Embryonic facial prominence (tissue), 1 donor: Measurements from ENCODE around the gene NFATC3.
"Not testable (repeated sequence)": the region's sequence is repeated elsewhere in the genome, so short reads cannot be mapped to it uniquely, and the experiment has no call there.

Experiments used
- DNase-seq: peaks from one replicate; pipeline ENCODE4 v3.0.0-alpha.2; 2016; ENCODE audit errors: extremely low spot score

The NFATC3 gene

DNA sequence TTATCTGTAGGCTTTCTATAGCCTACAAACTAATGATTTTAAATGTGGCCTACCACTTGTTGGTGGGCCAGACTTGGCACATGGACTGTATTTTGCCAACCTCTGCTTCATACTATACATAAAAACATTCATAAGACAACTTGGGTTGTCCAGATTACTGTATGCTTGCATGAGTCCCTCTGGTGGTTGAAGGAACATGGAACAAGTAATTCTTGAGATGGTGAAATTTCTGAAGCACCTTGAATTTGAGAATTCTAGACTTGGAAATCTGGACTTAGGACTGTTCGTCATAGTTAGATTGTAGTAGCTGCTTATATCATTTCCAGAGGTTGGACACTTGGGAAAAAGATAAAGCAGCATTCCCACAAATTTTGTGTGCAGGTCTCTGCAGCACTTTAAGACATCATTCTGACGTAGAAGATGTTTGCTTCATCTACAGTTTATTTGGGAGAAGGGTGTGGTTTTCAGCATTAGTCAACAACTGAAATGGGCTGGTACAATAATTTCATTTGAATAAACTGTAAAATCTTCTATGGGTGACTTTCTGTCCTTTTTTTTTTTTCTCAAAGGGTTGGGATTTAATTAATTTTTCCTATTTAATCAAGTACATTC is 31.2 kb downstream of the NFATC3 start:
- no peak for DNase-seq

DNA sequence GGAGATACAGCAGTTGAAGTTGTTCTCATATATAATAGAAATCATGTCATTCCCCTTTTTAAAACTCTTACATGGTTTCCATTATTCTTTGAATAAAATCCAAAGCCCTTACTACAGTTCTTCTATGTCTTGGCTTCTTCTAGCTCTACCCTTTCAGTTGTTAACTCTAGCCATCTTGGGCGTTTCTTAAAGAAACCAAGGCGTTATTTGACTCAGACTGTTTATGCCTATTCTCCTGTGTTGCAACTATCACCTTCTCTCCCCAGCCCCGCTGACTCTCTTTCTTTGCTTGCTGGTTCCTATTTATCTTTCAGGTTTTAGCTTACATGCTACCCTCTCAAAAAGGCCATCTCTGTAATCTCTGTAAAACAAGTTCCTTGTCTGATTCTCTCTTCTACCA is 32.7 kb downstream of the NFATC3 start:
- DNase-seq, result no peak

DNA sequence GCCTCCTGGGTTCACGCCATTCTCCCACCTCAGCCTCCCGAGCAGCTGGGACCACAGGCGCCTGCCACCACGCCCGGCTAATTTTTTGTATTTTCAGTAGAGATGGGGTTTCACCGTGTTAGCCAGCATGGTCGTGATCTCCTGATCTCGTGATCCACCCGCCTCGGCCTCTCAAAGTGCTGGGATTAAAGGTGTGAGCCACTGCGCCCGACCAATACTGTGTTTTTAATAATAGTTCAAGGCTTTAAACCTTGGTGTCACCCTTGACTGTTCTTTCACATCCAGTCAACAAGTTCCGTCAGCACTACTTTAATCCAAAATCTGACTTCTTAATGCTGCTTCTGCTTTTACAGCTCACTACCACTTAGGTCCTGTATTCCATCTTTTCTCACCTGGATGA is 33.8 kb downstream of the NFATC3 start:
- not testable (repeated sequence) for DNase-seq

DNA sequence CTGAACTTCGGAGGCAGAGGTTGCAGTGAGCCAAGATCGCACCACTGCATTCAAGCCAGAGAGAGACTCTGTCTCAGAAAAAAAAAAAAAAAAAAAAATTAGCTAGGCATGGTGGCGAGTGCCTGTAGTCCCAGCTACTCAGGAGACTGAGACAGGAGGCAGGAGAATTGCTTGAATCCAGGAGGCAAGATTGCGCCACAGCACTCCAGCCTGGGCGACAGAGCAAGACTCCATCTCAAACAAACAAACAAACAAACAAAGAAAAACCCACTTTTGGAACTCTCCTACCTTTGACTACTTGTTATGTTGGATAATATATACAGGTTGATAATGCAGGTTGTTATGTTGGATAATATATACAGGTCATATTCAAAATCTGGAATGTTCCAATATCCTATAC is 35.3 kb downstream of the NFATC3 start:
- not testable (repeated sequence) for DNase-seq

DNA sequence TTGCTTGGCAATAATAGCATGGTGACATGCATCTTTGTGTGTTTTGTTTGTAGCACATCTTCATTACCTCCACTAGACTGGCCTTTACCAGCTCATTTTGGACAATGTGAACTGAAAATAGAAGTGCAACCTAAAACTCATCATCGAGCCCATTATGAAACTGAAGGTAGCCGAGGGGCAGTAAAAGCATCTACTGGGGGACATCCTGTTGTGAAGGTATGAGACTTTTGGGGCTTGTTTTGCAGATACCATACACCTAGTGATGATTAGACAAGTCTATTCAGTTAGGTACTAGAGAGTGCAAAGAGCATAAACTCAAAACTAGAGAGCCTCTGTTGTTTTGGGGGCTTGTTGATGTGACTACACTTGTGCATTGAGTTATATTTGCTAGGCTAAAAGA is 41.2 kb downstream of the NFATC3 start:
- no peak for DNase-seq

DNA sequence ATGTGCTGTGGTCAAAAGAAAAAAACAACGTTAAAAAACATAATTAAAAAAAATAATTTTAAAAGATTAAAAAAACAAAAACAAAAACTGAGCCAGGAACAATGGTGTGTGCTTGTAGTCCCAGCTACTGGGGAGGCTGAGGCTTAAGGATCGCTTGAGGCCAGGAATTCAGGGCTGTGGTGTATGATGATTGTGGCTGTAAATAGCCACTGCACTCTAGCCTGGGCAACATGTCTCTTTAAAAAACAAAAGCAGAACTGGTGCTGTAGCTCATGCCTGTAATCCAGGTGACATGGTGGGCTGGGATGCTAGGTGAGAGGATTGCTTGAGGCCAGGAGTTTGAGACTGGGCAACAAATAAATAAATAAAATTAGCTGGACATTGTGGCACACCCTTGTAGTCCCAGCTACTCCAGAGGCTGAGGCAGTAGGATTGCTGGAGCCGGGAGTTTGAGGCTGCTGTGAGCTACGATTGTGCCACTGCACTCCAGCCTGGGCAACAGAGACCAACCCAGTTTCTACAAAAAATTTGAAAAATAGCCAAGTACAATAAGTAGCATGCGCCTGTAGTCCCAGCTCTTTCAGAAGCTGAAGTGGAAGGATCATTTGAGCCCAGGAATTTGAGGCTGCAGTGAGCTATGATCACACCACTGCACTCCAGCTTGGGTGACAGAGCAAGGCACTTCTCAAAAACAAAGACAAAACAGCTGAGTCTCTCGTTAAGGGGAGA is 43.6 kb downstream of the NFATC3 start:
- no peak for DNase-seq

DNA sequence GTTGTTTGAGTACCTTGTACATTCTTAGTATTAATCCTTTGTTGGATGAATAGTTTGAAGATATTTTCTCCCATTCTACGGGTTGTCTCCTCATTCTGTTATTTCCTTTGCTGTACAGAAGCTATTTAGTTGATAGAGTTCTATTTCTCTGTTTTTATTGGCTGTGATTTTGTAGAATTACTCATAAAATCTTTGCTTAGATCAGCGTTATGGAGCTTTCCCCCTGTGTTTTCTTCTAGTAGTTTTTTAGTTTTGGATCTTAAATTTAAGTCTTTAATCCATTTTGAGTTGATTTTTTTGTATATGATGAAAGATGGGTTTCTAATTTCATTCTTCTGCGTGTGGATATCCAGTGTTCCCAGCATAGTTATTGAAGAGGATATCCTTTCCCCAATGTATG is 45.4 kb downstream of the NFATC3 start:
- DNase-seq, result no peak

DNA sequence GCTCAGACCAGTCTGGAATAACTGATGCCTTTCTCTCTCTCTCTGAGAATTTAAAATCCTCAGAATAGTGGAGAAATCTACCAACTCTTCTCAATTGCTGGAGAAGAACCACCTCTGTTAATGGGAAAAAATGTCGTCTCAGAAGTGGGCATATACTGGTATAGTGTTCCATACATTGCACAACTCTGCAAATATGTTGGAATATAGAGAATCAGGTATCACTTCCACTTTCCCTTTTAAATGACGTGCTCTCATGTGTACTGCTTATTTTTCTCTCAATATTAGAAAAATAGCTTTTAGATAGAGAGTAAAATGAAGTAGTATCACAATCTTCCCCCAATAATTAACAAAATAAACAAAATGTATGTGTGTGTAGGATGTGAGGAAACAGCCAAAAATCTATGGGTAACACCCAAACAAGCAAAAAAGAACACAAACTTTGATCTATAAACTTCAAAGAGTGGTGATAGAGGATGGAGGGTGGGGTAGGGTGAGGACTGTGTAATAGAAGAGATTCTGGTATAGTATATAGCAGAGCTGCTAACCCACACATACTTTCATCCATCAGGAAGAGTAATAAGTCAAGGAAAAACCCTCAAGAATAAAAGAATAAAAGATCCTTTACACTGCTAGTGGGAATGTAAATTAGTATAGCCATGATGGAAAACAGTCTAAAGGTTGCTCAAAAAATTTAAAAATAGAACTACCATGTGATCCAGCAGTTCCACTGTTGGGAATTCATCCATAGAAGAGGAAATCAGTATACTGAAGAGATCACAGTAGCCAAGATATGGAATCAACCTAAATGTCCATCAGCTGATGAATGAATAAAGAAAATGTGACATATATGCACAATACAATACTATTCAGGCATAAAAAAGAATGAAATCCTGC is 46.9 kb downstream of the NFATC3 start:
- DNase-seq, result no peak

DNA sequence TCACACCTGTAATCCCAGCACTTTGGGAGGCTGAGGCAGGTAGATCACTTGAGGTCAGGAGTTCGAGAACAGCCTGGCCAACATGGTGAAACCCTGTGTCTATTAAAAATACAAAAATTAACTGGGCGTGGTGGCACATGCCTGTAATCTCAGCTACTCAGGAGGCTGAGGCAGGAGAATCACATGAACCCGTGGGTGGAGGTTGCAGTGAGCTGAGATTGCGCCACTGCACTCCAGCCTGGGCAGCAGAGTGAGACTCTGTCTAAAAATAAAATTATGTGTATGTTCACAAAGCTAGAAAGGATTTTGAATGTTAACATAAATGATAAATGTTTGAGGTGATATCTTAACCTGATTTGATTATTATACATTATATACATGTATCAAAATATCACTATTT is 47.8 kb downstream of the NFATC3 start:
- DNase-seq, result not testable (repeated sequence)

DNA sequence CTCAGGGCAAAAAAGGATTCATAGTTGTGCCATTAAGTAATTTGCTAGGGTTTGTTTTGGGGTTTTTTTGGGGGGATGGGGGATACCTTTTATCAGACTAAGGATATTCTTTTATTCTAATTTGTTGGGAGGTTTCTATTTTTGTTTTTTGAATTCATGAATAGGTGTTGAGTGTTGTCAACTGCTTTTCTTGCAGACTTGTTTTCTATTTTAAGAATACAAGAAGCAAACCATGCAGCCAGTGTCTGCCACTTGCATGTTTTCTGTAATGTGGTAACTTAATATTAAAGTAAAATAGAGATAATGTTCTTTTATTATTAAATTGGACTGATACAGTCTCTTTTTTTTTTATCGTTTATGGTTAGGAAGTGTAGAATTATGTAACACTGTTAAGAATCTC is 49.5 kb downstream of the NFATC3 start:
- no peak for DNase-seq

DNA sequence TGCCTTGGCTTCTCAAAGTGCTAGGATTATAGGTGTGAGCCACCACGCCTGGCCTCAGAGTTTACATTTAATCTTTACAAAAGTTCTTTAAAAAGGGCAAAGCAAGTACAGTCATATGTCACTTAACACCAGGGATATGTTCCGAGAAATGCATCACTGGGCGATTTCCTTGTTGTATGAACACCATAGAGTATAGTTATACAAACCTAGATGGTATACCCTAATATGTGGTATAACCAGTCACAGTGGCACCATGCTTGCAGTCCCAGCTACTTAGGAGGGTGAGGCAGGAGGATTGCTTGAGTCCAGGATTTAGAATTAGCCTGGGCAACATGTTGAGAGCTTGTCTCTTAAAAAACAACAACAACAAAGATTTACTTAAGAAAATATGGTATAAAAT is 51.3 kb downstream of the NFATC3 start:
- no peak for DNase-seq

DNA sequence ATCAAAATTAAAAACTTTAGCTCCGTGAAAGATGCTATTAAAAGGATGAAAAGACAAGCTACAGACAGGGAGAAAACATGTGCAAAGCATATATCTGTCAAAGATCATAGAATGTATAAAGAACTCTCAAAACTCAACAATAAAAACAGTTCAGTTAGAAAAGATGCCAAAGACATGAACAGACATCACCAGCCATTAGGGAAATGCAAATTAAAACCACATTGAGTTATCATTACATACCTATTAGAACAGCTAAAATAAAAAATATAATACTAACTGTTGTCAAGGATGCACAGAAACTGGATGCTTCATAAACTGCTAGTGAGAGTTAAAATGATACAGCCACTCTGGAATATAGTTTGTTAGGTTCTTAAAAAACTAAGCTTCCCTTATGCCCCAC is 58.8 kb downstream of the NFATC3 start:
- DNase-seq, result no peak

DNA sequence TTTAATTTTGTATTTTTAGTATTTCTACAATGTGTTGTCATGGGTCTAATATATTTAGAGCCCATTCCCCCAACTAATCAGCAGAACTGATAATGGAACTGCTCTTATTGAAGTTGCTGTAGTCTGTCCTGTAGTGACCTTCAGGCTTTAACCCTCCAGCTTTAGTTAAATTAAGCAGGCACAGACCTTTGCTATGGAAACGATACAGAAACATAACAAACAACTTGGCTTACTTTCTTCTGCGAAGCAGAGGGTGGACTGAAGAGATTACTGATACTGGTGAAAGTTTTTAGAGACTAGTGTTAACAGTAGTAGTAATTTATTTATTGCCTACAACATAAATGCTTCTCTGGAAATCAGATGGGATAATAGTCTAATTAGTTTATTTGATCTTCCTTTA is 61.4 kb downstream of the NFATC3 start:
- no peak for DNase-seq

DNA sequence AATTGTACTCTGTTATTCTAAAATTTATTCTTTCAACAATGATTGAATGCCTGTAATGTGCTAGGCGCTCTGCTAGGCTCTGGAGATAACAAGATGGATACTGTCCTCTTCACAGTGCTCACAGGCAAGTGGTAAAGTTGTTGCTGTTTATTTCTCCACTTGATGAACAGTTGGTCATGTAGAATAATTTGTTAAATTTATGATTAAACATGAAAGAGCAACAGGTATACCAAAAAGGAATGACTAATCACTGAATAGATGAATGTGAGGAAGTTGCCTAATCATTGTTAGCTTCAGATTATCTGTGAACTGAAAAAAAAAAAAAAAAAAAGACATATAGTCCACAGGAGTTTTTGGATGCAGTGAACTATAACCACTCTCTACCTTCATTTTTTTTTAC is 62.3 kb downstream of the NFATC3 start:
- no peak for DNase-seq

DNA sequence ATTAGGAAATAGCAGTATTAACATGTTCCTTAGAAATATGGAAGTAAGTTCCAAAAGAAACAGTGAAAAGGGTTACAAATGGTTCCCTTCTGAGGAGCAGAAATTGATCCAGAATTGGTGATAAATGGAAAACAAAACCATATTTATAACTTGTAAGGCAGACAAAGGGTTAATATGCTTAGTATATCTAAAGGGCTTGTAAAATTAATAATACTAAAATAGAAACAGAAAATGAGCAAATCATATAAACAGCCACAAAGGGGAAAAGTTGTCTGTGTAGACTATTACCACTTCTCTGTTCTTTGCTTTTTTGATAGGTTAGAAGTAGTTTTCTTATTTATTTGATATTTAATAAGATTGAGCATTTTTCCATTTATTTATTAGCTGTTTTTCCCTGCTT is 64.4 kb downstream of the NFATC3 start:
- DNase-seq, result no peak

DNA sequence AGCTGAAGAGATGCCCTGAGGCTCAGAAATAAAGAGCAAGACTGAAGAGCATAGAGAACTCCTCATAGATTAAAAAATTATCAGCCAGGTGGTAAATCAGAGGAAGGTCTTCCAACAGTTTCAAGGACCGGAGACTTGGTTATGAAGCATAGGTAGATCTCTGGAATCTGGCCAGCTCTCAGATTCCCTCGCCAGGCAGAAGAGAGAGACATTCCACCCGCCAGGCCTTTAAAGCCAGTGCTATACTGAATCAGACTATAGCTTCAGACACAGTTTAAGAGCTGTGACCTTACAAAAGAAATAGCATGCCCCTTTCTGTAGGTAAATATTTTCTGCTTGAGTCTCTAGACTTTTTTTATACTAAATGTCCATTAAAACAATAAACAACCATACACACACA is 70.3 kb downstream of the NFATC3 start:
- DNase-seq, result no peak

DNA sequence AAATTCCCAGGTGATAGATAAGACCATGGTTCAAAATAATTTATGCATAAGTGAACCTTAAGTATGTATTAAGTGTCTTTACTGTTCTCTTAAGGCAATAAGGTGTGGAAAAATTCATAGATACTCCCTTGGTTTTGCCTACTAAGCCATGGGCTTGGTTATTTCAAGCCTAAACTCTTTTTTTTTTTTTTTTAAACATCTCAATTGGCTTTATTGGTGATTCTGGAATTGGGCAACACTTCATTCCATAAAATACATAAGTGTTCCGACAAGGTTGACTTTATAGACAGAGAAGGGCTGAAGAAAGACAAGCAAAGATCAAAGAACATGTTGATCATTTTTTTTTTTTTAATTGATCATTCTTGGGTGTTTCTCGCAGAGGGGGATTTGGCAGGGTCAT is 77.2 kb downstream of the NFATC3 start:
- no peak for DNase-seq

DNA sequence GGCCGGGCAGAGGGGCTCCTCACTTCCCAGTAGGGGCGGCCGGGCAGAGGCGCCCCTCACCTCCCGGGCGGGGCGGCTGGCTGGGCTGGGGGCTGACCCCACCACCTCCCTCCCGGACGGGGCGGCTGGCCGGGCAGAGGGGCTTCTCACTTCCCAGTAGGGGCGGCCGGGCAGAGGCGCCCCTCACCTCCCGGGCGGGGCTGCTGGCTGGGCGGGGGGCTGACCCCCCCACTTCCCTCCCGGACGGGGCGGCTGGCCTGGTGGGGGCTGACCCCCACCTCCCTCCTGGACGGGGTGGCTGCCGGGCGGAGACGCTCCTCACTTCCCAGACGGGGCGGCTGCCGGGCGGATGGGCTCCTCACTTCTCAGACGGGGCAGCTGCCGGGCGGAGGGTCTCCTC is 78.1 kb downstream of the NFATC3 start:
- not testable (repeated sequence) for DNase-seq

DNA sequence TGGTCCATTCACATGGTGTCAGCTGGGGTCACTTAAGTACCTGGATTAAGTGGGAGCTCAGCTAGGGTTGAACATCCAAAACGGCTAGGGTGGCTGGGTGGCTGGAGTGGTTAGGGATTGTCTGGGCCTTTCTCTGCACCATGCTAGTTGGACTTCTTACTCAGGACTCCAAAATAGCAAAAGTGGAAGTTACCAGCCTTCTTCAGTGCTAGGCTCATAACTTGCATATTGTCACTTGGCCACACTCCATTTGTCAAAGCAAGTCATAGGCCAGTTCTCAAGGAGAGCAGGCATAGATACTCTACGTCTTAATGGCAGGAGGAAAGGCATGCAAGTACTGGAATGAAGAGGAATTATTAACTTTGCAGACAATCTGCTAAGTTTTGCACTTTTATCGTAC is 81.1 kb downstream of the NFATC3 start:
- no peak for DNase-seq

DNA sequence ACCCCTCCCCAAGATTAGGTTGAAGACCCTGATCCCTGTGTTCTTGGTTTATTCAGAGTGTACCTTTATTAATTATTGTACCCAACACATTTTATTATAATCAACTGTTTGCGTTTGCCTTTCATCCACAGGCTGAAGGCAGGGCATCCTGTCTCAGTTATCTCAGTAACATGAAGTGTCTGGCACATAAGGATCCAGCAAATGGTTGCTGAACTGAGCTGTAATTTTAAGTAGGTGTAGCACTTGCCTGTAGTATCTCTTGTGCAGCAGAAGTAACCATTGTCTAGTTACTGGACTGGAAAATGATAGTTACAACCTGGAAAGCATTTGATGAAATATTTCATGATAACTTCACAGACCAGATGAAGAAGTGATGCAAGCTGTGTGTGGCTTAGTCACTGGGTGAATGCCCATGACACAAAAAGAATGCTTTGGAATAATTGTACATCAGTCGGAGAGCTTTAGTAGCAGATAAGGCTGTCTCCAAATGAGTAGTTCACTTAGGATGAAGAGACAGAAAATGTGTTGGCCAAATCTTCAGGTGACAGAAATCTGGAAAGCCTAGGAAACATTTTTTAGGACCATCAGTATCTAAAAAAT is 94.1 kb downstream of the NFATC3 start:
- no peak for DNase-seq

DNA sequence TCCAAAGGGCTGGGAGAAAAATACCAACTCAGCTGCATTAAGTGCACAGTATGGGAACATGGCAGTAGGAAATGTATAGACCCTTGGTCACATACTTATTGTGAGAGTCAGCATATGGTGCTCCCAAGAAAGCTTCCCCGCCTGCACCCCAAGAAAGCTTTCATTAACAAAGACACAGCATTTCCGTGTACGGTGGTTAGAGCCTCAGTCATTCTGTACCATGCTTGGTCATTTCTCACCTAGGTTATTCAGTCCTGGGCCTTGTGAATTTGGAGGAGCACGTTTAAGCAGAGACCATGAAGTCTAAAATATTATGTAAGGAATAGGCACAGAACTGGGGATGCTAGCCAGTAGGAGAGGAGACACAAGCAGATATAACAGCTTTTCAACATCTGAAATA is 94.7 kb downstream of the NFATC3 start:
- DNase-seq, result no peak

DNA sequence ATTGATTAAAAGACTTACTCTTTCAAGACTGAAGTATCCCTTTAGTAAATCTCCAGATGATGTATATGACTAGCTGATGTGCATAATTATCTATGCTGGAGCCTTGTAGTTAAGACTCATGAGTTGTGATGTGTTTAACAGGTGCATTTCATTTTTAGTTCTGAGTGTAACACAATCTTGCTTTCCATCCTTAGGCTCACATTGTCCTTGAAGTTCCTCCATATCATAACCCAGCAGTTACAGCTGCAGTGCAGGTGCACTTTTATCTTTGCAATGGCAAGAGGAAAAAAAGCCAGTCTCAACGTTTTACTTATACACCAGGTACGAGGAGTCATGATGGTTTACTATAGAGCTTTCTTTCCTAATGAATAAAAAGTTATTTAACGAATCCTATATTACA is 97.9 kb downstream of the NFATC3 start:
- DNase-seq, result no peak
